H9 (cell line): ENCODE data around the gene DNAAF2. TPM values are rescaled to one million over a fixed set of nuclear protein-coding genes. Genes with fewer than 3 reads are reported as not detected.
A peak's percentile ranks its signal among the peaks of the same experiment; 100 is the strongest.

ENCODE experiments used
- DNase-seq: peaks from one replicate; pipeline ENCODE4 v3.0.0-alpha.2; 2017
- H2AFZ ChIP-seq: one replicate; pipeline ENCODE4 v1.6.1; 2013; ENCODE audit warnings: mild to moderate bottlenecking, low read length, control low read depth, moderate library complexity
- H2AK5ac ChIP-seq: 2 replicates; pipeline ENCODE4 v1.6.1; 2013; ENCODE audit warnings: low read length, control low read depth, mixed read lengths; ENCODE audit not compliant: insufficient read length
- H2BK120ac ChIP-seq: one replicate; pipeline ENCODE4 v1.6.1; 2013; ENCODE audit warnings: low read depth, mild to moderate bottlenecking, low read length, control low read depth, inconsistent platforms; ENCODE audit not compliant: poor library complexity, severe bottlenecking
- H2BK12ac ChIP-seq: 2 replicates; pipeline ENCODE4 v1.6.1; 2013; ENCODE audit warnings: low read length, control low read depth, mixed read lengths, low read depth; ENCODE audit not compliant: insufficient read length
- H2BK15ac ChIP-seq: 2 replicates; pipeline ENCODE4 v1.6.1; 2013; ENCODE audit warnings: low read depth, low read length, control low read depth
- H2BK20ac ChIP-seq: one replicate; pipeline ENCODE4 v1.6.1; 2013; ENCODE audit warnings: low read depth, mild to moderate bottlenecking, low read length, control low read depth, inconsistent platforms; ENCODE audit not compliant: poor library complexity, severe bottlenecking
- H2BK5ac ChIP-seq: 2 replicates; pipeline ENCODE4 v1.6.1; 2013; ENCODE audit warnings: low read length, control low read depth, mixed read lengths; ENCODE audit not compliant: insufficient read length
- H3K14ac ChIP-seq: 2 replicates; pipeline ENCODE4 v1.6.1; 2013; ENCODE audit warnings: low read length, control low read depth; ENCODE audit not compliant: insufficient read depth
- H3K18ac ChIP-seq: 2 replicates; pipeline ENCODE4 v1.6.1; 2013; ENCODE audit warnings: low read depth, mild to moderate bottlenecking, mixed read lengths, low read length, control low read depth; ENCODE audit not compliant: insufficient read length
- H3K23ac ChIP-seq: 2 replicates; pipeline ENCODE4 v1.6.1; 2013; ENCODE audit warnings: low read length, control low read depth, mixed read lengths, low read depth; ENCODE audit not compliant: insufficient read length
- H3K23me2 ChIP-seq: 2 replicates; pipeline ENCODE4 v1.6.1; 2013; ENCODE audit warnings: low read depth, mild to moderate bottlenecking, mixed read lengths, low read length, control low read depth; ENCODE audit not compliant: insufficient read length, poor library complexity, severe bottlenecking
- H3K27ac ChIP-seq: 2 replicates; pipeline ENCODE4 v1.5.1; 2013; ENCODE audit warnings: low read length, control low read depth, mixed read lengths, low read depth; ENCODE audit not compliant: insufficient read length
- H3K27me3 ChIP-seq: 2 replicates; pipeline ENCODE4 v1.6.1; 2013; ENCODE audit warnings: low read length, control low read depth, inconsistent platforms; ENCODE audit not compliant: insufficient read depth
- H3K4ac ChIP-seq: 2 replicates; pipeline ENCODE4 v1.6.1; 2013; ENCODE audit warnings: low read depth, mild to moderate bottlenecking, control low read depth, inconsistent platforms, low read length, moderate library complexity
- H3K4me1 ChIP-seq: 2 replicates; pipeline ENCODE4 v1.6.1; 2013; ENCODE audit warnings: low read length, control low read depth, inconsistent platforms; ENCODE audit not compliant: insufficient read depth
- H3K4me2 ChIP-seq: 2 replicates; pipeline ENCODE4 v1.6.1; 2013; ENCODE audit warnings: low read length, control low read depth, mixed read lengths; ENCODE audit not compliant: insufficient read length, insufficient read depth
- H3K56ac ChIP-seq: 2 replicates; pipeline ENCODE4 v1.6.1; 2013; ENCODE audit warnings: low read depth, mild to moderate bottlenecking, mixed read lengths, low read length, control low read depth; ENCODE audit not compliant: insufficient read length
- H3K79me1 ChIP-seq: 2 replicates; pipeline ENCODE4 v1.6.1; 2013; ENCODE audit warnings: low read depth, mild to moderate bottlenecking, moderate library complexity, low read length, control low read depth, inconsistent platforms; ENCODE audit not compliant: insufficient read depth, poor library complexity, severe bottlenecking
- H3K79me2 ChIP-seq: 2 replicates; pipeline ENCODE4 v1.6.1; 2013; ENCODE audit warnings: low read length, control low read depth, inconsistent platforms; ENCODE audit not compliant: insufficient read depth
- H3K9ac ChIP-seq: 2 replicates; pipeline ENCODE4 v1.6.1; 2013; ENCODE audit warnings: low read length, control low read depth, mixed read lengths; ENCODE audit not compliant: insufficient read length; ENCODE audit errors: extremely low read depth
- H3K9me3 ChIP-seq: one replicate; pipeline ENCODE4 v1.6.1; 2013; ENCODE audit warnings: low read depth, low read length, inconsistent platforms; ENCODE audit not compliant: control insufficient read depth
- H3T11ph ChIP-seq: one replicate; pipeline ENCODE4 v1.6.1; 2013; ENCODE audit warnings: mild to moderate bottlenecking, low read length, control low read depth, inconsistent platforms
- H4K20me1 ChIP-seq: one replicate; pipeline ENCODE4 v1.6.1; 2013; ENCODE audit not compliant: control insufficient read depth, insufficient read length, insufficient read depth
- H4K5ac ChIP-seq: 2 replicates; pipeline ENCODE4 v1.6.1; 2013; ENCODE audit warnings: low read depth, mild to moderate bottlenecking, mixed read lengths, low read length, control low read depth; ENCODE audit not compliant: insufficient read length
- H4K8ac ChIP-seq: replicated peaks from 2 replicates; pipeline ENCODE4 v1.6.1; 2013; ENCODE audit warnings: low read length, control low read depth, mixed read lengths, low read depth; ENCODE audit not compliant: insufficient read length
- H4K91ac ChIP-seq: 2 replicates; pipeline ENCODE4 v1.6.1; 2013; ENCODE audit warnings: low read depth, mild to moderate bottlenecking, moderate library complexity, mixed read lengths, low read length, control low read depth; ENCODE audit not compliant: insufficient read length
- H3K27ac Mint-ChIP-seq, 3 experiments: 2 replicates in 2 of 3; 3 replicates in 1 of 3; pipeline ENCODE4 v1.8.0; 2020 to 2021; ENCODE audit warnings: mixed read lengths in 3 of 3, mild to moderate bottlenecking in 1 of 3, moderate library complexity in 1 of 3
- H3K27me3 Mint-ChIP-seq: 2 replicates; pipeline ENCODE4 v1.8.0; 2021; ENCODE audit warnings: low read depth, mild to moderate bottlenecking, moderate library complexity, mixed read lengths
- H3K36me3 Mint-ChIP-seq, 3 experiments: 2 replicates in 2 of 3; 3 replicates in 1 of 3; pipeline ENCODE4 v1.8.0; 2020 to 2021; ENCODE audit warnings: low read depth in 3 of 3, mixed read lengths in 3 of 3; ENCODE audit not compliant: insufficient read depth in 1 of 3
- H3K4me1 Mint-ChIP-seq, 2 experiments: 2 replicates each; pipeline ENCODE4 v1.8.0; 2020; ENCODE audit warnings: mixed read lengths in 2 of 2
- H3K4me3 Mint-ChIP-seq, 2 experiments: 2 replicates in 1 of 2; 3 replicates in 1 of 2; pipeline ENCODE4 v1.8.0; 2020 to 2021; ENCODE audit warnings: mild to moderate bottlenecking in 2 of 2, mixed read lengths in 2 of 2, moderate library complexity in 1 of 2
- H3K9me3 Mint-ChIP-seq, 2 experiments: 2 replicates in 1 of 2; 3 replicates in 1 of 2; pipeline ENCODE4 v1.8.0; 2020; ENCODE audit warnings: mild to moderate bottlenecking in 2 of 2, mixed read lengths in 2 of 2, moderate library complexity in 1 of 2
- CTCF ChIP-seq: fragments of 200-600 bp; sonication (generic); conservative IDR thresholded peaks from 3 replicates; pipeline ENCODE4 v1.8.0; 2021; ENCODE audit warnings: antibody characterized with exemption, mild to moderate bottlenecking
- WGBS: extraction: QIAGEN DNeasy Blood & Tissue Kit; methylation state at CpG from one replicate; pipeline ENCODE4 v1.1.7; 2013; ENCODE audit warnings: missing lambda C conversion rate, low lambda C conversion rate, mixed read lengths; ENCODE audit not compliant: insufficient read length; ENCODE audit errors: extremely low coverage; 5-methylcytosine and 5-hydroxymethylcytosine counted together
- total RNA-seq: library from RNA; stranded (reverse); gene quantifications from 2 replicates; pipeline ENCODE4 v1.2.1, GENCODE V29; 2021

Gene DNAAF2
- total RNA-seq, 1 experiment from 2014 or later = 26.3 TPM

GRCh38 chr14:49586673-49587460 is 48.2 kb downstream of the DNAAF2 start:
- no peaks in the 10 kb centered on the region for H3K9me3 ChIP-seq
- H3K9ac ChIP-seq = no peak overlapping the region
- Mint-ChIP-seq H3K9me3 (no peaks in the 10 kb centered on the region), H3K4me1 (peaks cover 25 to 29% of the 10 kb centered on the region in 2 experiments), H3K27me3 (peaks cover 3% of the 10 kb centered on the region; the same call in 1 of the 2 replicates), H3K4me3 (peak overlapping the region; percentile 89 to 95), H3K36me3 (peaks cover 43 to 44% (median 43%) of the 10 kb centered on the region in 3 experiments), H3K27ac (peak overlapping the region in 2 of 3 experiments; percentile 96 to 99; a peak in 5 of 7 replicates)
- no peak overlapping the region for H3K23ac ChIP-seq
- H3K14ac ChIP-seq = no peak overlapping the region
- no peaks in the 10 kb centered on the region for H3K27me3 ChIP-seq
- no CpG with 5 or more reads among the region's 21 CpGs for WGBS
- H2BK12ac ChIP-seq = no peak overlapping the region
- no peak overlapping the region for H4K8ac ChIP-seq
- H2BK5ac ChIP-seq = no peak overlapping the region
- H3K79me1 ChIP-seq = peaks cover 7% of the 10 kb centered on the region
- H3K79me2 ChIP-seq = peaks cover 24% of the 10 kb centered on the region
- no peak overlapping the region for H2BK120ac ChIP-seq
- peak; percentile 94 for TF ChIP-seq CTCF
- no peak overlapping the region for H3K56ac ChIP-seq
- H3K4me2 ChIP-seq = no peak overlapping the region
- H2BK20ac ChIP-seq = no peak overlapping the region
- no peak overlapping the region for H2AFZ ChIP-seq
- H4K5ac ChIP-seq = no peak overlapping the region
- H2AK5ac ChIP-seq = no peak overlapping the region
- no peak for DNase-seq
- H3K18ac ChIP-seq = no peak overlapping the region
- H3K4ac ChIP-seq = no peak overlapping the region
- no peak overlapping the region for H3T11ph ChIP-seq
- H3K23me2 ChIP-seq = peaks cover 11% of the 10 kb centered on the region
- H2BK15ac ChIP-seq = no peak overlapping the region
- no peaks in the 10 kb centered on the region for H4K20me1 ChIP-seq
- H3K27ac ChIP-seq = no peak overlapping the region
- no peak overlapping the region for H4K91ac ChIP-seq
- H3K4me1 ChIP-seq = peaks cover 5% of the 10 kb centered on the region; the same call in 1 of the 2 replicates
